ENCODE data around the gene AIFM3. TPM values are rescaled to one million over a fixed set of nuclear protein-coding genes. Genes with fewer than 3 reads are reported as not detected.
A peak's percentile ranks its signal among the peaks of the same experiment; 100 is the strongest.

AIFM3 gene
- total and polyA plus RNA-seq, 2 experiments from 2014 or later = 0.45 to 1.5 TPM

GRCh38 chr22:21001601-21002325 lies 34.7 kb downstream of the AIFM3 start, which contains the start of gene THAP7:
Gene THAP7, minus strand, starts transcription at chr22:21002118. Its CDS starts 207 bp downstream, at chr22:21001911.
- TF ChIP-seq STAT1 (IDR thresholded peaks at IDR 0.05; ENCODE audit: unreplicated experiment) (no peak), ETS1 (IDR thresholded peaks at IDR 0.05) (peak; percentile 70), CREB1 (CRISPR knock-in tag; IDR thresholded peaks at IDR 0.05; ENCODE audit: low read depth) (peak; percentile 60), POLR2AphosphoS5 (IDR thresholded peaks at IDR 0.05; ENCODE audit: low read depth) (peak; percentile 86)
- peaks cover 10% of the 10 kb centered on the region; the same call in 1 of the 2 replicates for H3F3A ChIP-seq (replicated peaks; ENCODE audit: low read depth)
- peak within 1 kb of the TSS; percentile 91 for H3K4me3 Mint-ChIP-seq
- H4K20me1 ChIP-seq (replicated peaks; ENCODE audit: insufficient read depth) = no peaks in the 10 kb centered on the region
- ATAC-seq (peak; percentile 90), DNase-seq (ENCODE audit: low spot score) (peak; percentile 96)
- H2AFZ ChIP-seq = peak within 1 kb of the TSS; percentile 84
- H3K4me3 ChIP-seq = peak within 1 kb of the TSS; percentile 87
- H3K36me3 Mint-ChIP-seq (ENCODE audit: low read depth) = 0 out of 3 replicates have a peak, but pooled peaks cover 14% of the 10 kb centered on the region
- H3K27ac ChIP-seq (ENCODE audit: low read depth) = peak within 1 kb of the TSS; percentile 96
- H3K79me2 ChIP-seq (replicated peaks; ENCODE audit: insufficient read depth) = 0 out of 2 replicates have a peak, but pooled peaks cover 4% of the 10 kb centered on the region
- H3K27me3 Mint-ChIP-seq (ENCODE audit: insufficient read depth, low read depth, poor library complexity) = peaks cover 10% of the 10 kb centered on the region
- H3K27ac Mint-ChIP-seq = peak within 1 kb of the TSS; percentile 95
- peak within 1 kb of the TSS; percentile 96 for H3K4me2 ChIP-seq
- no peaks in the 10 kb centered on the region for H3K36me3 ChIP-seq (ENCODE audit: insufficient read depth)
- H3K9me2 ChIP-seq (ENCODE audit: insufficient read depth) = no peaks in the 10 kb centered on the region
- H3K9me3 Mint-ChIP-seq = no peaks in the 10 kb centered on the region
- peaks cover 8% of the 10 kb centered on the region; the same call in 2 of the 3 replicates for H3K4me1 Mint-ChIP-seq
- H3K27me3 ChIP-seq (ENCODE audit: insufficient read depth) = no peaks in the 10 kb centered on the region
- peaks cover 9% of the 10 kb centered on the region for H3K4me1 ChIP-seq (ENCODE audit: insufficient read depth)

- Mint-ChIP-seq H3K27ac (no peak overlapping the region), H3K4me1 (peaks cover 8% of the 10 kb centered on the region), H3K36me3 (ENCODE audit: low read depth) (0 out of 3 replicates have a peak, but pooled peaks cover 8% of the 10 kb centered on the region), H3K27me3 (ENCODE audit: insufficient read depth, low read depth, poor library complexity) (peaks cover 8% of the 10 kb centered on the region), H3K9me3 (no peaks in the 10 kb centered on the region), H3K4me3 (peak overlapping the region; percentile 91; the same call in 1 of the 3 replicates)
- no peaks in the 10 kb centered on the region for H3K36me3 ChIP-seq (ENCODE audit: insufficient read depth)
- TF ChIP-seq POLR2AphosphoS5 (IDR thresholded peaks at IDR 0.05; ENCODE audit: low read depth) = no peak
- no peak for TF ChIP-seq REST (IDR thresholded peaks at IDR 0.05; ENCODE audit: unreplicated experiment)
- no peak for TF ChIP-seq ZNF462 (CRISPR knock-in tag; IDR thresholded peaks at IDR 0.05)
- TF ChIP-seq ZNF331 (CRISPR knock-in tag; IDR thresholded peaks at IDR 0.05; ENCODE audit: low read depth) = no peak
- TF ChIP-seq NANOG (IDR thresholded peaks at IDR 0.05; ENCODE audit: borderline replicate concordance) = no peak
- DNase-seq (ENCODE audit: low spot score) (no peak), ATAC-seq (no peak)
- H3K4me2 ChIP-seq = no peak overlapping the region
- peaks cover 10% of the 10 kb centered on the region; the same call in 1 of the 2 replicates for H3F3A ChIP-seq (replicated peaks; ENCODE audit: low read depth)
- peaks cover 9% of the 10 kb centered on the region for H3K4me1 ChIP-seq (ENCODE audit: insufficient read depth)
- no peak overlapping the region for H3K27ac ChIP-seq (ENCODE audit: low read depth)
- no peaks in the 10 kb centered on the region for H3K9me2 ChIP-seq (ENCODE audit: insufficient read depth)
- no peaks in the 10 kb centered on the region for H4K20me1 ChIP-seq (replicated peaks; ENCODE audit: insufficient read depth)
- H3K4me3 ChIP-seq = no peak overlapping the region
- H2AFZ ChIP-seq = no peak overlapping the region
- H3K27me3 ChIP-seq (ENCODE audit: insufficient read depth) = no peaks in the 10 kb centered on the region
- 0 out of 2 replicates have a peak, but pooled peaks cover 4% of the 10 kb centered on the region for H3K79me2 ChIP-seq (replicated peaks; ENCODE audit: insufficient read depth)
These were observed 36.7 kb downstream of the AIFM3 start for GRCh38 chr22:21003782-21004181.
